GM12878 (cell line): ENCODE data around the gene LRSAM1. TPM values are rescaled to one million over a fixed set of nuclear protein-coding genes. Genes with fewer than 3 reads are reported as not detected.

Experiments used
- ATAC-seq: fragments of 200-7000 bp; cut with Tn5 transposase; 3 replicates; pipeline ENCODE4 v1.9.1; 2020; ENCODE audit warnings: mild to moderate bottlenecking, moderate library complexity
- BruUV-seq: library from RNA; stranded (reverse); fragments of 400-500 nt; replicated peaks from 2 replicates; lab custom pipeline; 2021; lab: Mats Ljungman, UMichigan
- CTCF ChIA-PET: fragments of 300-600 bp; sonication (Branson Sonifier 250); formaldehyde crosslinking; extraction: SDS; loops from one replicate; lab custom pipeline; 2021; ENCODE audit warnings: inconsistent platforms; lab: Yijun Ruan, JAX
- POLR2A ChIA-PET: fragments of 350-600 bp; formaldehyde crosslinking; extraction: SDS; loops from one replicate; lab custom pipeline; 2021; ENCODE audit warnings: inconsistent platforms; lab: Charles Lee
- RAD21 ChIA-PET: fragments of 300-600 bp; sonication (Branson Sonifier 250); formaldehyde crosslinking; loops from one replicate; lab custom pipeline; 2023; ENCODE audit warnings: antibody characterized with exemption; ENCODE audit not compliant: unreplicated experiment; lab: Charles Lee
- SMC1A ChIA-PET: fragments of 300-600 bp; sonication (Branson Sonifier 250); formaldehyde crosslinking; loops from one replicate; lab custom pipeline; 2023; ENCODE audit not compliant: unreplicated experiment, uncharacterized antibody; lab: Charles Lee
- DNase-seq: peaks from one replicate; pipeline ENCODE4 v3.0.0-alpha.2; 2011; ENCODE audit warnings: low read depth, low spot score
- FAIRE-seq: peaks from 3 replicates; lab custom pipeline; 2011; peaks lifted over from hg19 to GRCh38; lab: Jason Lieb, UNC
- H2AFZ ChIP-seq: 2 replicates; pipeline ENCODE4 v1.6.0; 2011; ENCODE audit warnings: low read depth, low read length, control low read depth; ENCODE audit not compliant: control insufficient read depth
- H3K27ac ChIP-seq: 2 replicates; pipeline ENCODE4 v1.5.1; 2011; ENCODE audit warnings: control low read depth; ENCODE audit not compliant: control insufficient read depth, insufficient read depth
- H3K27me3 ChIP-seq, 2 experiments: replicated peaks in 1 of 2; 2 replicates each; pipeline versions ENCODE4 v1.6.0 to v1.6.1; 2011; ENCODE audit warnings: low read length in 1 of 2; ENCODE audit not compliant: control insufficient read depth in 2 of 2, insufficient read depth in 2 of 2
- H3K36me3 ChIP-seq, 2 experiments: 2 replicates each; pipeline ENCODE4 v1.5.1; 2011; ENCODE audit warnings: low read length in 1 of 2; ENCODE audit not compliant: control insufficient read depth in 2 of 2, insufficient read depth in 2 of 2
- H3K4me1 ChIP-seq: 2 replicates; pipeline ENCODE4 v1.6.1; 2011; ENCODE audit warnings: mild to moderate bottlenecking, low read length, moderate library complexity, mixed read lengths; ENCODE audit not compliant: control insufficient read depth, insufficient read depth
- H3K4me2 ChIP-seq: 2 replicates; pipeline ENCODE4 v1.6.0; 2011; ENCODE audit warnings: control low read depth; ENCODE audit not compliant: control insufficient read depth, insufficient read depth
- H3K4me3 ChIP-seq: fragments of 200-600 bp; sonication (generic); 2 replicates; pipeline ENCODE4 v1.5.1; 2016
- H3K79me2 ChIP-seq: 2 replicates; pipeline ENCODE4 v1.6.0; 2011; ENCODE audit warnings: low read length; ENCODE audit not compliant: control insufficient read depth, insufficient read depth
- H3K9ac ChIP-seq: 2 replicates; pipeline ENCODE4 v1.8.0; 2011; ENCODE audit warnings: low read length, control low read depth, mixed read lengths; ENCODE audit not compliant: control insufficient read depth, insufficient read depth
- H3K9me3 ChIP-seq: replicated peaks from 3 replicates; pipeline ENCODE4 v1.5.1; 2011; ENCODE audit warnings: mild to moderate bottlenecking, low read length; ENCODE audit not compliant: control insufficient read depth, insufficient read depth
- H4K20me1 ChIP-seq: 2 replicates; pipeline ENCODE4 v1.6.0; 2011; ENCODE audit not compliant: control insufficient read depth, insufficient read depth
- MLLT1 ChIP-seq: fragments of 450-650 bp; IDR thresholded peaks from 2 replicates; pipeline ENCODE4 v1.6.1; 2016; ENCODE audit warnings: mild to moderate bottlenecking
- POLR2A ChIP-seq: IDR thresholded peaks from 2 replicates; pipeline ENCODE4 v1.6.1; 2011; ENCODE audit warnings: low read depth, mild to moderate bottlenecking, low read length
- POLR2AphosphoS5 ChIP-seq: IDR thresholded peaks from 2 replicates; pipeline ENCODE4 v1.6.1; 2011; ENCODE audit warnings: mild to moderate bottlenecking, low read length, inconsistent platforms
- WGBS: methylation state at CpG from one replicate; pipeline ENCODE4 v1.1.6; 2016; ENCODE audit warnings: low lambda C conversion rate; ENCODE audit not compliant: insufficient replicate concordance, insufficient coverage; ENCODE audit errors: missing lambda C conversion rate; 5-methylcytosine and 5-hydroxymethylcytosine counted together
- in situ Hi-C: fragments of 300-500 bp; cut with MboI; formaldehyde crosslinking; loops from 9 replicates; pipeline ENCODE4 v1.14.3; 2018; ENCODE audit warnings: mixed read lengths
- intact Hi-C: fragments of 100-400 bp; cut with micrococcal nuclease; formaldehyde crosslinking; loops from one replicate; pipeline ENCODE4 v1.14.2; 2022; ENCODE audit not compliant: unreplicated experiment
- polyA plus RNA-seq, 11 experiments: library from polyadenylated mRNA; depleted of rRNA in 4 of 11; unstranded in 6 of 11; stranded (reverse) in 5 of 11; fragments of >200 nt; fragmentation: Nextera tagmentation in 4 of 11; fragmentation: Illumina TruSeq in 1 of 11; extraction: Ambion mirVana in 4 of 11; extraction: Trizol in 1 of 11; gene quantifications; 1 replicate in 1 of 11; 2 replicates in 10 of 11; pipeline versions ENCODE4 v1.2.1 to v1.2.3, GENCODE V29; 2011 to 2016; ENCODE audit warnings: inconsistent platforms in 2 of 11, missing spikeins in 2 of 11, low read depth in 1 of 11
- total RNA-seq, 4 experiments: library from RNA; depleted of rRNA in 3 of 4; stranded (reverse); fragments of >200 nt in 3 of 4; fragmentation: Illumina TruSeq in 1 of 4; extraction: Trizol in 1 of 4; gene quantifications; 2 replicates each; pipeline versions ENCODE4 v1.2.1 to v1.2.3, GENCODE V29; 2013 to 2021

The LRSAM1 gene
- total and polyA plus RNA-seq, 10 of the 15 experiments (the other 5 are each of a cell fraction or from before 2014, with no cell fraction given) = 0.14 to 23.4 (median 11.7) TPM

- ChIA-PET RAD21 (no interaction called here), SMC1A (interaction anchor here (1.5 kb wide), 1 partner anchor 13 kb away, joined by 3 read pairs; no protein-coding TSS in a partner anchor), POLR2A (no interaction called here), CTCF (interaction anchor here (0.9 to 1.6 kb wide), 2 partner anchors 8 to 31 kb away, joined by 3 to 4 read pairs; no protein-coding TSS in a partner anchor)
- FAIRE-seq = no peak
- no peak overlapping the region for H3K4me3 ChIP-seq
- H3K9ac ChIP-seq = no peak overlapping the region
- no peaks in the 10 kb centered on the region for H3K4me1 ChIP-seq
- ATAC-seq = no peak
- intact Hi-C loops = no loop called here
- H3K36me3 ChIP-seq = peaks cover 20 to 62% of the 10 kb centered on the region in 2 experiments
- peaks cover 11% of the 10 kb centered on the region for H4K20me1 ChIP-seq
- no peak for TF ChIP-seq MLLT1
- TF ChIP-seq POLR2A = 0 out of 2 replicates have a peak, but pooled peaks have one; percentile 28
- TF ChIP-seq POLR2AphosphoS5 = peak; percentile 26
- 73% methylated on average over 7 of the region's 7 CpGs for WGBS
- H3K27ac ChIP-seq = no peak overlapping the region
- in situ Hi-C loops = no loop called here
- DNase-seq = no peak
- H3K79me2 ChIP-seq = peaks cover 43% of the 10 kb centered on the region
- no peaks in the 10 kb centered on the region for H3K27me3 ChIP-seq
- no peak overlapping the region for H3K4me2 ChIP-seq
- H3K9me3 ChIP-seq = peaks cover 11% of the 10 kb centered on the region
- H2AFZ ChIP-seq = no peak overlapping the region
- BruUV-seq = no TSS peak
Measured at GRCh38 chr9:127446713-127447415, 4.4 kb upstream of the LRSAM1 start.
